Measurements from ENCODE around the gene DIPK1A.

Gene DIPK1A

DNA sequence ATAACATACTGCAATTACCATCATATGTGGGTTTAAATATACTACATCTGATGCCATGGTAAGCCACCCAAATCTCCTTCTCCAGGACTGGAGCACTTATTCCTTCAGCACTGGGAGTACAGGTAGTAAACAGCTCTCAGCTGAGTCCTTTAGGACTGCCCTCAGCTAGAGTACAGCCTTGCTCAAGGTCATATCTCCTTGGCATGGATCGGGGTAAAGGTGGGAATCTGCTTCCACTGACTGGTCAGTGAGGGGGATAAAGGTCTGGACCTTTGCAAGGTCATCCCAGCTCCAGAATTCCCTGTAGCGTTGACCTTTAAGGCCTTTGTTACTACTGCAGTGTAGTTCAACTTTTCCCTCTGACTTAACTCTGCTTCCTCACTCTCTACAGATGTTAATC is 90.7 kb downstream of the DIPK1A start:
- no peak for DNase-seq

DNA sequence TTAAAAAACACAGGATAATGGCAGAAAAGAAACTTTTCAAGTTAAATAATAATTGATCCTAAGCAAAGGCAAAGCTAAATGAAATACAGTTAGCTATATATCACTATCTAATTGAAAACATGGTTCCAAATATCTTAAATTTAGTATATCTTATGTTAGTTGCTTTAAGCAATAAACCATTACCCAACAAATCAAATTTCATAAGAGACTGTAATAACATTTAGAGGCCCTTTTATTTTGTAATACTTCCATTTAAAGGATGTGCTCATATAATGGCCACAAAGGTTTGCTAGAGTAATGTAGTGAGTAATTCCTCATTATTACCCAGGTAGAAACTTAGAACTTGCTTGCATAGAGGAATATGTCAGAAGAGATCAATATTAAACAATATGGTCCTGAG is 97.1 kb downstream of the DIPK1A start:
- no peak for DNase-seq

DNA sequence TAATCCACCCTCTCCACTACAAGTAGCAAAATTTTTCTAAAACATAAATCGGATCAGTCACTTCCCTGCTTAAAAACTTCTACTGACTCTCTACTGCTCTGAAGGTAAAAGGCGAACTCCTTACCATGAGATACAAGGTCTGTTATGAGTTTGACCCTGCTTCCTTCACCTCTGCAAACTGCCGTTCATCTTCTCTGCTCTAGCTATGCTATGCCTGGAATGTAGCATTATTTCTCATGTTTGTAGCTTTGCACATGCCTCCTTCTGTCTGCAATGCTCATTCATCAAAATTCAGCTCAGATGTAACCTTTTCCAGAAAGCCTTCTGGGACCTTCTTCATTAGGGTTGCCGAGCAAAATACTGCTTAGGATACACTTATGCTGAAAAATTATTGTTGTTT is 98.7 kb downstream of the DIPK1A start:
- DNase-seq: no peak

DNA sequence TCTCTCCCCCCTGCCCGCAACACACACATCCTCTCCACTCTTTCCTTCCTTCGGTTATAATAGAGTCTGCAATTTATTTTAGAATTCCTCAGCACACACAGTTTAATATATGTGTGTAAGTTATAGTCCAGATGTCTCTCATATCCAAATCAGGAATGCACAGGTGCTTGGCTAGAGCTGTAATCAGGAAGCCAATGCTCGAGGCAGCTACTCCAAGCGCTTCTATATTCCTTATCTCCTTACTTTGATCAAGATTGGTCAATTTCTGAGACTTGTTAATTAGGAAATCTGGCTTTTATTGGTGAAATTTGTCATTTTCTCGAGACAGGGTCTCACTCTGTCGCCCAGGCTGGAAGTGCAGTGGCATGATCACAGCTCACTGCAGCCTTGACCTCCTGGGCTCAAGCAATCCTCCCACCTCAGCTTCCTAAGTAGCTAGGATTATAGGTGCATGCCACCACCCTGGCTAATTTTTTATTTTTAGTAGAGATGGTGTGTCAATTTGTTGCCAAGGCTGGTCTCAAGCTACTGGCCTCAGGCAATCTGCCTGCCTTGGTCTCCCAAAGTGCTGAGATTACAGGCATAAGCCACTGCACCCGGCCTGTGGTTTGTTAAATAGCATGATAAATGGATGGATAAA is 101.7 kb downstream of the DIPK1A start:
- DNase-seq: no peak

DNA sequence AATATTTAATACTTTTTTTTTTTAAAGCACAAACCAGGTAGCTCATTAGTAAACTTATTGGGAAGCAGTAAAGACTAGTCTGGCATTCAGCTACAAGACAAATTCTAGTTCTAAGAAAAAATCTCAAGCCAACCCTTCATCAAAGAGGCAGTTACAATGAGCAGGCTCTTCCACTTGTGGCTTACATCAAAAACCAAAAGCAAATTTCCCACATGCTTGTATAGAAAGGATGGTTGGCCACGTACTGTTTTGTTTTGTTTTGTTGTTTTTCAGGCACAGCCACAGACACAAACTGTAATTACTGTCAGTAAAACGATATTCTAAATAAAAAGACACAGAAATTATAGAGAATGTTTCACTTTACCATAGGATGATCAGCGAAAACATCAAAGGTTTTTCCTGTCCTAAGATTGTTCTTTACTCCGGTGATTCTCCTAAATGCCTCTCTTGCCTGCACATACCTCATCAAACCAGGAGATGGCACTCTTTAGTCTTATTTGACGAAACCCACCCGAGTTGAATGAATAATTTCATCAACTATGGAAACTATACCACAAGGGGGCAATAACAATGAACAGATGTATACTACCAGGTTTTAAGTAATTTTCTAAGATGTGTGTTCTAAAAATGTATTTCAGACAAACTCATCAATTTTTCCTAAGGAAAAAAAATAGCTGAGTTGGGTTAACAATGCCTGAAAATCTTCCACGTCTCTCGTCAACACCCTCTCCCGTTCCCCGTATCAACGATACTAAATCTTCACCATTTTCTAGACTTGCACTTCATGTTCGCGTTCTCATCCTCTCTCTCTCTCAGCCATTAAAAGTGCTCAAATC is 102.5 kb downstream of the DIPK1A start:
- DNase-seq: peak; percentile 81

DNA sequence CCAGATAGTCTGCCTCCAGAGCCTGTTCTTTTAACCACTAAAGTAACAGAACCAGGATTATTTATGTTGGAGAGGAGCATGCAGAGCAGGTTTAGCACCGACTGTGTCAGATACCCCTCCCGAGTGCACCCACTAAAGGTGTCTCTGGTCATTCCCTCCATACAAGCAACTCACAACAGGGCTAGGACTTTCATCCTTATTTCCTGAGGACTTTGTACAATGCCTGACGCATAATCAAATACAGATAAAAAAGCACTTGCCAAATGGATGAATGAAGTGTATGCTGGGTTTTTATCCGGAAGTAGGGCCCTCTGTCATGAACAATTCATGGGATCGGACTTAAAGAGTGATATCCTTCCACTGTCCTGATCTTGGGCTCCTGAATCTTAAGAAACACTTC is 103.4 kb downstream of the DIPK1A start:
- DNase-seq: no peak

DNA sequence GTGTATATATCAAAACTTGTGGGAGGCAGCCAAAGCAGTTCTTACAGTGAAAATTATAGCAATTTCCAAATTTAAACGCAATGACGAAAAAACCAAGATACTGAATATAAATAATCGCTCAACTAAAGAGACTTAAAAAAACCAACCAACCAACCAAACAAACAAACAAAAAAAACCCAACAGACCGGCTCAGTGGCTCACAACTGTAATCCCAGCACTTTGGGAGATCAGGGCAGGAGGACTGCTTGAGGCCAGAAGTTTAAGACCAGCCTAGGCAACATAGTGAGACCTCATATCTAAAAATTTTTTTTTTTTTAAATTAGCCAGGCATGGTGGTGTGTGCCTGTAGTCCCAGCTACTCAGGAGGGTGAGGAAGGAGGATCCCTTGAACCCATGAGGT is 106.0 kb downstream of the DIPK1A start:
- no peak for DNase-seq

DNA sequence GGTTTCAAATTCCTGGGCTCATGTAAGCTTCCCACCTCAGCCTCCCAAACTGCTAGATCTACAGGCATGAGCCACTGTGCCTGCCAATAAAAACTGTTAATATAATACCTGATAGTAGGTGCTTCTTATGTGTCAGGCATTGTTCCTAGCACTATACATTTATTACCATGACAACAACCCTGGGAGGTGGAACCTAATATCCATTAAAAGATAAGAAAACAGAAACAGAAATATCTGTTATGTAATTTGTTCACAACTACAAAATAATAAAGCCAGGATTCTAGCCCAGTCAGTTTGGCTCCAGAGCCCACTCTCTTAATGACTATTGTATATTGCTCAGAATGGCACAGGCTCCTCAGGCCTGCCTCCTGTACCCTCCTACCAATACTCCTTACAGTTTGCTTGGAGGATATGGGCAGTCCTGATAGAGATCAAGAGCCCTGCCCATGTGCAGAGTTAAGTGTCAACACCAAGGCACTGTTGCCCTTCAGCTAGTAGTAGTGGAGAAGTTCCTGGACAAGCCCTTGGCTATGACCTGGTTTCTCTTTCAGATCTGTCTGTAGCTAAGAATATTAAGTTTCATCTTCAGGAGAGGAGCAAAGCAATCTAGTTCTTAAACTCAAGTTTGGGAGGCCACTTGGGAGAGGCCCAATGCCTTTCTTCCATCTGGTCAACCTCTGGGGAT is 107.0 kb downstream of the DIPK1A start:
- no peak for DNase-seq

DNA sequence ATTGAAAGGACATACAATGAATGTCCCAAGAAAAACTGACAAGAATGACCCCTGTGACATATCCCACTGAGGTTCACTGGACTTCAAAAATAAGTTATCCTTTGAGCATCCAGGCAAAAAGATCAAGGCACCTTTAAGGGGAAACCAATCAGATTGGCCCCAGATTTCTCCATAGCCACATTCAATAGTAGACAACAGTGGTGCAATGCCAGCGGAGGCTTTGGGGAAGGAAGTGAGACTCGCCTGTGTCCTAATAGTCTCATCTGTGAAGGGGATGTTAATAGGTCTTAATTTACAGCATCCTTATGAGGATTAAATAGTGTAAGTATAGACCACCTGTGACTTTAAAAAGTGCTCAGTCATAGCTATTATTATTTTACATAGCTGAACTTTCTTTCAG is 108.0 kb downstream of the DIPK1A start:
- no peak for DNase-seq

DNA sequence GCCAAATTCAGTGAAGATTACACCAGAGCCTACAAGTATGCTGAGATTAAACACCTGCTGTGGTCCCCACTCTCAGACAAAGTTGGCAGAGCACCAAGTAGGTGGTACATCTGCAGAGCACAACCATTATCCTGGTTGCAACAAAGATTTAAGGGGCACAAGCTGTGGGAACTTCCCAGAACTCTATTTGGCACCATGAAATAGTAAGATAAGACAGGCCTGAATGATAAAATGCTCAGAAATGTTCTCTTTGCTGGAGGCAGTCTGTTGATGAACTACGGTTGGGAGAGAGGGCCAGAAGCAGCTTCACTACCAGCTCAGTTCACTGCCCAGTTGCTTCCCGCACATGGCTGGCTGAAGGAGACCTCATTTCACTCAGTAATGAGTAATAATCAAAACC is 109.5 kb downstream of the DIPK1A start:
- no peak for DNase-seq

DNA sequence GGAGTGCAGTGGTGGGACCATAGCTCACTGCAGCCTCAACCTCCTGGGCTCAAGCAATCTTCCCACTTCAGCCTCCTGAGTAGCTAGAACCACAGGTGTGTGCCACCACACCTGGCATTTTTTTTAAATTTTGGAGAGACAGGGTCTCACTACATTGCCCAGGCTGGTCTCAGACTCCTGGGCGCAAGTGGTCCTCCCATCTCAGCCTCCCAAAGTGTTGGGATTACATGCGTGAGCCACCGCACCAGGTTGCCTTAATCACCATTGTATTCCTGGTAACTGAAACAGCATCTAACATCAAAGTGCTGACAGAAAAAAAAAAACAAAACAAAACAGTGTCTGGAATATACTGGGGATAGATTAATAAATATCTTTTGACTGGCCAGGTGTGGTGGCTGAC is 111.2 kb downstream of the DIPK1A start:
- DNase-seq: no peak

DNA sequence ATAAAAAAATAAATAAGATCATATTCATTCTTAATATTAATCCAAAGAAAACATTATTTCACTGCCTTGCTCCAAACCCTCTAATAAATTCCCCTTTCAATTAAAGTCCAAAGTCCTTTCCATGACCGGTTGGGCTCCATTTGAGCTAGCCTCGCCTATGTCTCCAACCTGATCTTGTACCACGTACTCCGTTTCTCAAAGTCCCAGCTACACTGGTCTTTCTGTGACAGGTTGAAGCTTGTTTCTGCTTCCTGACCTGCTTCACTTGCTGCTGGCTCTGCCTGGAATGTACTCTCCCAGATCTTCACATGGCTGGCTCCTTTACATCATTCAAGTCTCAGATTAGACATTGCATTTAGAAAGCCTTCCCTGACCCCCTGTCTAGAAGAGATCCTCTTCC is 113.1 kb downstream of the DIPK1A start:
- no peak for DNase-seq

DNA sequence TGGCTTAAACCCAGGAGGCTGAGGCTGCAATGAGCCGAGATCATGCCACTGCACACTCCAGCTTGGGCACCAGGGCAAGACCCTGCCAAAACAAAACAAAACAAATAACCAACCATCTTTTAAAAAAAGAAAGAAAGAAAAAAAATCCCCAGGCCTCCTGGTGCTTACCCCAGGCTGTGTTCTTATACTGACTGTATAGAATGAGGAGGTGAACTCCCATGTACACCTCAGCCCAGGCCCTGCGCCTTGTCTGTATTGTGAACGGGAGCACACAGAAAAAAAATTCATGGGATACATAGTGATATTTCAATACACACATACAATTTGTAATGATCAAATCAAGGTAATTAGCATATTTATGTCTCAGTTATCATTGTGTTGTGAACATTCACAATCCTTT is 115.4 kb downstream of the DIPK1A start:
- no peak for DNase-seq

DNA sequence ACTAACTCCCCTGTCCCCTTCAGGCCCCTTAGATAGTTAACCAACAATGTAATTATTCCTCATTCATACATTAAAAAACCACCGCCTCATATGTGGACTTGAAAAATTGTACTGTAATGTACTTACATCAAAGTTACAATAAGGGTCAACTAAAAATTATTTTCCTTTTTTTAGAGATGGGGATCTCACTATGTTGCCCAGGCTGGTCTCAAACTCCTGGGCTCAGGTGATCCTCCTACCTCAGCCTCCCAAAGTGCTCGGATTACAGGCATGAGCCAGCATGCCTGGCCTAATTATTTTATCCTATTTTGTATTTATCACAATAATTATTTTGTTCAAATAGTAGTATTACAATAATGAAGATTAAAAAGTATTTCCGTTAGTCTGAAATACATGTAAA is 116.8 kb downstream of the DIPK1A start:
- DNase-seq: no peak

DNA sequence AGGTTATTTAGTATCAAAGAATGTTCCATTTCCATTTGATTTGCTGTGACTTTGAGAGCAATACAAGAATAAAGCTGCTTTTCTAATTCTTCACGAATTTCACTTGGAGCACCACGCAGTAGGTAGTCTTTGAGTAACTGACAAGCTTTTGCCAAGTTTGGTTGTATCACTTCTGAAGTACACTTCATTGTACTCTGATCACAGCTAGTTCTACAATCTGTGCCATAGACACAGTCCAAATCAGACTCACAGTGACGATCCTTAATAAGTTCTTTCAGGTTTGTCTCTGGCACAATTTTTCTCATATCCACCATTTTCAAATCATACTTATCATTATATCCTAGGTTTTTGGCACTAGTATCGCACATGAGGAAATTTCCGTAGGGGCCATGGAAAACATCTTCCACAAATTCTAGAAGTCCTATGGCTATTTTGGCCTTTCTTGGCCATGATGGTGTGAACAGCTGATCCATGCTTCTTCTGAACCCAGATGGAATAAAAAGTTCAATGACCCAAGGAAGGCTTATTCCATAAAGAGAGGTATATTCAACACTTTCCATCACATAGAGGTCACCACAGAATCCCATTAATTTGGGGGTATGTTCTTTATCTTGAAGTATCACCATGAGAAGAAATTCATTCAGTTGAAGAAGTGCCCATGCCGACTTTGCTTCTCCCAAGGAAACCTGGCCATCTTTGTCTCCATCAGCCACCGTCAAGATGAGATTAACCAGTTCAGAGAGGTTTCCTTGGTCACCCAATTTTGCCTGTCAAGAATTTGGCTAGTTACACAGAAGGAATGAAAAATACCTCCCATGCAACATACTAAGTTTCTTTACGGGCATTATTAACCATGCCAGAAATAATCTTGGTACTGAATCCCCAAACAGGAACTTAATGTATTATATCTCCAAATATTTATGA is 117.6 kb downstream of the DIPK1A start:
- no peak for DNase-seq

DNA sequence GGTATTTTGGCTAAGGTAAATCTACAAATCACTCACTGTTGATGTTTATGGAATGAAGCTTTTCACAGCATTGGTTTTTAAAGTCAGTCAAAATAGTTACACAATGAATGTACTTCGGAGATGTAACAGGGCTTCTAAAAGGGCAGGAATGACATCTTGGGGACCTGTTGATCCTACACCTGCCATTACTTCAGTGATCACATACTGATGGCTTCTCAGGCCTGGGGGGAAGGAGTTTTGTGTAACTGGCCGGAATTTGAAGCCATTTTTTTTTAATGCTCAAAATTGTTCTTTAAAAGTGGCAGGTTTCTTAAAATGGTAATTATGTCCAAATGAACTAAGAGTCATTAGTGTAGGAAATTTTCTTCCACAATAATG is 118.2 kb downstream of the DIPK1A start:
- DNase-seq: no peak

DNA sequence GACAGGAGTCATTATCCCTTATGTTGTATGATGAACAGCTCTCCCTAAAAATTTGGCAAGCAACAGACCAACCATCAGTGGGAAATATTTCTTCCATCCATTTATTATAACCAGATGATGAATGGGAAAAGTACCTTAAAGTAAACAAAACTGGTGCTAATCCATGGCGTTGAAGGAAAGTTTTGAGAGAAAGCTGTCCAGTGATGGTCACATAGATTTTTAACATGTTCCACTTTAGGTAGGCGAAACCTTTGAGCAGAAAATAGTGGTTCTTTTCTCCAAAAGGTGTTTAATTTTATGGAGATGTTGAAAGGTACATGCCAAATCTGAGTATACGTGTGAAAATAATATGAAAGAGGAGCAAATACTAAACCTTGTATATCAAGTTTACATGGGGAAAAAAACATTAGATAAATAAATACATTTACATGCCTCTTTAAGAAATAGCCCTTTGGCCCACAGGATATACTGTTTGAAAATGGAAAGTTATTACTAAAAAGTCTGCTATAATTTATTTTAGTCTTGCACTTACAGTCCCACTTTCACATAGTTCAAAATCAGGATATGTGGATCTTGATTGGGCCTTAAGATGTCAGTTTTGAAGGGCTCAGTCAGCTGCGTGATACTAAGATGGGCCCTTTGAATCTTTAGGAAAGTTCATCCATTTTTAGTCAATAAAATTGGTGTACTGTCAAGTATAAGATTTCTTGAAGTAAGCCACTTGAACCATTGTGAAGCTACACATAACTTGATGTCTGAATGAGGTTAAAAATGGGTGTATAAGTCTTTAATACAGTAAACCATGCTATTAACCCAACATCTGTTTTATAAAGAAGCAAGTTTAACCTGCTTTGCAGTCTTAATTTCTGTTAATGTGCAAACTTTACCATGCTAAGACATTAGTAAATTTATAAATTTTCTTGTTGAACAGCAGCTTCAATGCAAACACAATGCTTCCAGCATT is 118.9 kb downstream of the DIPK1A start:
- no peak for DNase-seq

DNA sequence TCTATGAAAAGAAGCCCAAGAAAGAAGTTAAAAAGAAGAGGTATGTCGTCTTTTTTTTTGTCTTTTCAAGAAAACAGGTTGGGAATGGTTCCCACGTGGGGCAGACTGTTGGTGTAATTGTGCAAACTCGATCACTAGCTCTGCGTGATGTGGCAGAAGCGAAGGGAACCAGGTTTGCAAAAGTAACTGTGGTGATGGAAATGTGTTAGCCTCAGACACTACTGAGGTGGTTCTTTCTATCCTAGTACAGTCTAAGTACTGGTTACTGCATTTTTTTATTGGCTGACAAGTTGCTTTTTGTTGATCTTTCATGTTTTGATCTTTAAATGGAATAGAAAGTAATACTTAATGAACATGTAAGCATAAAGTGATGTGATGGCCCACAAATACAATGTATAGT is 120.7 kb downstream of the DIPK1A start:
- DNase-seq: no peak

DNA sequence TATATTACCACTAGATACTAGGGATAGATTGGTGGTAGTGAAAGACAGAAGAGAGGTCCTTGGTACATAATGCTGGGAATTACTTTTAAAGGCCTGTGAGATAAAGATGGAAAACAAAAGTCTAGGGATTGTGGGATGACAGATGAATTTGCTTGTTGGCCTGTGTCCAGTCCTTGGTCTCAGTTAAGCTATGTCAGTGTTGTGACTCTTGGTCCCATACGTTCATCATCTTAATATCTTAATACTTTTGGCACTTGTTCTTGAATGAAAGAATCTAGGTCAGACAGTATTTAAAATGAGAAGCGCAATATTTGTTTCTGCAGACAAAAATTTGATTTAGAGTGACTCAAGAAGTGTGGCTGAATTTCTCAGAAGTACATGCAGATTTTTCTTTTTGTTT is 121.8 kb downstream of the DIPK1A start:
- DNase-seq: no peak

DNA sequence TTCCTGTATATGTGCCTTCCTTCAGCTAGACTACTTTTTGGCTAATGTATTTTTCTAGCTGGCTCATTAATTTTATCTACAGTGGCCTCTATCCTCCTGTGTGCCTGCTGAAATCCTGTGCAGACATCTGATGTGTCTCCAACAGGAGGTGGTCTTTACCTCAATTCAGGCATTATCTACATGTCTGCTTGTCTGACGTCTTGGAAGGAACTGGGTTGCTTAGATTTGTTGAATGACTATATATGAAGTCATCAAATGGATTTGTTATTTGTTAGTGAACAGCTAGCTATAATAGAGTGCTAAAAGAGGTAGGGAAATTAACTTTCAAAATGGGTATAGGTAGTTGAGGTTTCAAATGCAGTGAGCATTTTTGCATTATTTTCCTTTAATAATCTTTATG is 122.7 kb downstream of the DIPK1A start:
- no peak for DNase-seq

DNA sequence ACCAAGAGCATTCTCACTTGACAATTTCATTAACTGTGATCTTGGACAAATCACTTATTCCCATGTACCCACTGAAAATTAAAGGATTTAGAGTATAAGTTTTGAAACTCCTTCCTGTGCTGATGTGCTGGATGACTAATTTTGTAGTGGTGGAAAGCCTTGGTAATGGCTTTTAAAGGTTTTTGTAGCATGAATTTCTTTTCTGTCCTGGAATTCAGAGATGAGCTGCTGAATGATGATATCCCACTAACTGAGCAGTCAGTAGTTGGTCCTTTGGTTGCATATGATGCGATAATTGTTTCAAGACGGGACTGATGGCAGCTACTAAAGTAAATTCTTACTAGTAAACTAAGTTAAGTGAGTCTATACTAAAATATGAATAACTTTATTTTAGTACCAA is 124.2 kb downstream of the DIPK1A start:
- no peak for DNase-seq

DNA sequence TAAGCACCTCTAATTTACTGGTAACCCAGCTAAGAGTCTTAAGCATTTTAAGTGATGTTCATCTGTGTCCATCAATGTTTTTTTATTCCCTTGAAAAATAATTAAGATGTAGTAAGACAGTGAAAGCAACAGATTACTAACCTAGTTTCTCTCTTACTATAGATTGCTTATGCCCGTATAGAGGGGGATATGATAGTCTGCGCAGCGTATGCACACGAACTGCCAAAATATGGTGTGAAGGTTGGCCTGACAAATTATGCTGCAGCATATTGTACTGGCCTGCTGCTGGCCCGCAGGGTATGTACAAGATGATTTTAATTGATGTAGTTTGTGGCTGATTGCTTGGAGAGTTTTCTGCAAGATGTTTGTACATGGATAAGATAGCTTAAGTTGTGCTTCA is 126.6 kb downstream of the DIPK1A start:
- no peak for DNase-seq

All from NCI-H146 (cell line).